Psoas muscle (tissue), 8 donors: ENCODE results near the gene SLC39A11. TPM values are rescaled to one million over a fixed set of nuclear protein-coding genes. Genes with fewer than 3 reads are reported as not detected.

Experiments
- ATAC-seq, 4 donors: fragments of 200-7000 bp; cut with Tn5 transposase; one replicate each; pipeline ENCODE4 v1.9.1; 2020; ENCODE audit warnings: moderate library complexity in 3 of 4, mild to moderate bottlenecking in 2 of 4
- DNase-seq, 2 donors: peaks; one replicate each; pipeline ENCODE4 v3.0.0-alpha.2; 2020
- H3K27ac ChIP-seq: fragments of 200-600 bp; one replicate; pipeline ENCODE4 v1.8.0; 2022
- H3K27me3 ChIP-seq, 3 donors: fragments of 200-600 bp in 1 of 3; one replicate each; pipeline versions ENCODE4 v1.6.1 to v1.8.0; 2013 to 2022; ENCODE audit warnings: low read length in 2 of 3, mild to moderate bottlenecking in 2 of 3, moderate library complexity in 1 of 3; ENCODE audit not compliant: insufficient read depth in 3 of 3
- H3K36me3 ChIP-seq, 2 donors: fragments of 200-600 bp in 1 of 2; one replicate each; pipeline versions ENCODE4 v1.6.1 to v1.8.0; 2013 to 2022; ENCODE audit warnings: low read depth in 1 of 2, mild to moderate bottlenecking in 1 of 2, moderate library complexity in 1 of 2; ENCODE audit not compliant: insufficient read depth in 1 of 2
- H3K4me1 ChIP-seq: fragments of 200-600 bp; one replicate; pipeline ENCODE4 v1.8.0; 2022
- H3K4me3 ChIP-seq: fragments of 200-600 bp; one replicate; pipeline ENCODE4 v1.8.0; 2022; ENCODE audit warnings: mild to moderate bottlenecking
- H3K9me3 ChIP-seq: fragments of 200-600 bp; one replicate; pipeline ENCODE4 v1.8.0; 2022
- WGBS, 3 donors: extraction: QIAGEN DNeasy Blood & Tissue Kit; methylation state at CpG; one replicate each; pipeline versions ENCODE4 v1.1.6 to v1.1.7; 2013; 5-methylcytosine and 5-hydroxymethylcytosine counted together
- intact Hi-C, 2 donors: fragments of 100-400 bp; cut with DNase I; formaldehyde crosslinking; loops; one replicate each; pipeline versions ENCODE4 v1.11.0 to v1.14.2; 2022
- polyA plus RNA-seq, 3 donors: library from polyadenylated mRNA; stranded (reverse); fragments of 200-250 nt; gene quantifications; one replicate each; pipeline ENCODE4 v1.2.3, GENCODE V29; 2013
- total RNA-seq, 4 donors: library from RNA; stranded (reverse); fragmentation: NEBNext Ultra II Directional in 2 of 4; extraction: Animal tissue kit (Norgen Biotek cat#: 25700) in 2 of 4; gene quantifications; one replicate each; pipeline versions ENCODE4 v1.2.1 to v1.2.4, GENCODE V29; 2021 to 2023
- TF ChIP-seq, protein P1 (sequence below): fragments of 200-600 bp; IDR thresholded peaks from one replicate; pipeline ENCODE4 v1.8.0; 2022; ENCODE audit warnings: antibody characterized with exemption
- donor health status: healthy with polysubstance abuse.
- donor health status: DM: no; HTN: no; CAD: no; lungs with moderate emphysema.
- donor health status: Bipolar disorder and iron deficiency.
- donor health status: healthy.
- donor health status: DM: yes; HTN: yes; CAD: no.
- donor health status: DM: no; HTN: no; CAD: no.
- donor health status: DM: no; HTN: no; CAD: no.
- donor health status: DM: yes; HTN: yes; CAD: no.

SLC39A11 gene
- total and polyA plus RNA-seq, 7 donors: 1.6 to 9.7 (median 7.9) TPM

DNA sequence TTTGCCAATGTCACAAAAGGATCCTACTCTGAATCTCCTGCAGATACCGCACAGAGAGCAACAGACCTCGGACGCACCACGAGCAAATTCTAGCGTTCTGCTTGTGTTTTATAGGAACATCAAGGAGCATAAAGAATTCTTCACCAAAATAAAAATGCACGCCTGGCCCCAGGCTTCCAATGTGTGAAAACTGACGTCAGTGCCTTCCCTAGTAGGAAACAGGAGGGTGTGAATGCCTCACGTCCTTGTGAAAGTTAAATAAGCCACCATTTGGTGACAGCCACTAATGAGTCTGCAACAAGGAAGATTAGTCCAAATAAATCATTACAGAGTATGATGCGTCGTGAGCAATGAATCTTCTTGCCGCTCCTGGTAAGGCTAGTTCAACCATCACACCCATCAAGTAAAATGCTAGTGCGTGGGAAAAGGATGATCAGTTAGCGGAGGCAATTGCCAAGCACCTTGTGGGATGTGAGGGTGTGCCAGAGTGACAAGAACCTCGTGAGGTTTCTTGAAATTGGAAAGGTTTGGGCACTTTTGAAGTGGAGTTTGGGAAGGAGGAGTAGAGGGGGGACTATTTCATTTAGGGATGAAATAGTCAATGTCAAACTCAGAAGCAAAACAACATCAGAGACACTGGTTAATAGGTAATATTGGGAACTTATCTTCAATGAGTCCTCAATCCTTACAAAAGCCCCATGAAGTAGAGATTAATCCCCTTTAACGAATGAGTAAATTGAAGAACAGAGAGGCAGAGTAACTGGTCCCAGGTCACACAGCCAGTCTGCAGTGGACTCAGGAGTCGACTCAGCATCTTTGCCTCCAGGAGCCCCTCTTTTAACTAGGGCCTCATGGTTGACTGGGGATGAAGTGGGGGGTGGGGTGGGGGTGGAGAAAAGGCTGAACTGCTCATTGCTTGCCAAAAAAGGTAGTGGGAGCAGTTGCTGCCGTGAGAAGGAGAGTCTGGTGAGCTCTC is 238.8 kb downstream of the SLC39A11 start:
- Histone ChIP-seq H3K36me3 (no peaks in the 10 kb centered on the region), H3K4me3 (no peak overlapping the region), H3K9me3 (peaks cover 4% of the 10 kb centered on the region), H3K27me3 (no peaks in the 10 kb centered on the region), H3K27ac (no peak overlapping the region), H3K4me1 (no peaks in the 10 kb centered on the region)
- DNase-seq: no peak
- ATAC-seq: no peak
- WGBS, 3 donors: 60 to 67% (median 62%) methylated on average over 17 of the region's 17 CpGs
- TF ChIP-seq, protein P1, sequence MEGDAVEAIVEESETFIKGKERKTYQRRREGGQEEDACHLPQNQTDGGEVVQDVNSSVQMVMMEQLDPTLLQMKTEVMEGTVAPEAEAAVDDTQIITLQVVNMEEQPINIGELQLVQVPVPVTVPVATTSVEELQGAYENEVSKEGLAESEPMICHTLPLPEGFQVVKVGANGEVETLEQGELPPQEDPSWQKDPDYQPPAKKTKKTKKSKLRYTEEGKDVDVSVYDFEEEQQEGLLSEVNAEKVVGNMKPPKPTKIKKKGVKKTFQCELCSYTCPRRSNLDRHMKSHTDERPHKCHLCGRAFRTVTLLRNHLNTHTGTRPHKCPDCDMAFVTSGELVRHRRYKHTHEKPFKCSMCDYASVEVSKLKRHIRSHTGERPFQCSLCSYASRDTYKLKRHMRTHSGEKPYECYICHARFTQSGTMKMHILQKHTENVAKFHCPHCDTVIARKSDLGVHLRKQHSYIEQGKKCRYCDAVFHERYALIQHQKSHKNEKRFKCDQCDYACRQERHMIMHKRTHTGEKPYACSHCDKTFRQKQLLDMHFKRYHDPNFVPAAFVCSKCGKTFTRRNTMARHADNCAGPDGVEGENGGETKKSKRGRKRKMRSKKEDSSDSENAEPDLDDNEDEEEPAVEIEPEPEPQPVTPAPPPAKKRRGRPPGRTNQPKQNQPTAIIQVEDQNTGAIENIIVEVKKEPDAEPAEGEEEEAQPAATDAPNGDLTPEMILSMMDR: no peak
- intact Hi-C loops: no loop called here

DNA sequence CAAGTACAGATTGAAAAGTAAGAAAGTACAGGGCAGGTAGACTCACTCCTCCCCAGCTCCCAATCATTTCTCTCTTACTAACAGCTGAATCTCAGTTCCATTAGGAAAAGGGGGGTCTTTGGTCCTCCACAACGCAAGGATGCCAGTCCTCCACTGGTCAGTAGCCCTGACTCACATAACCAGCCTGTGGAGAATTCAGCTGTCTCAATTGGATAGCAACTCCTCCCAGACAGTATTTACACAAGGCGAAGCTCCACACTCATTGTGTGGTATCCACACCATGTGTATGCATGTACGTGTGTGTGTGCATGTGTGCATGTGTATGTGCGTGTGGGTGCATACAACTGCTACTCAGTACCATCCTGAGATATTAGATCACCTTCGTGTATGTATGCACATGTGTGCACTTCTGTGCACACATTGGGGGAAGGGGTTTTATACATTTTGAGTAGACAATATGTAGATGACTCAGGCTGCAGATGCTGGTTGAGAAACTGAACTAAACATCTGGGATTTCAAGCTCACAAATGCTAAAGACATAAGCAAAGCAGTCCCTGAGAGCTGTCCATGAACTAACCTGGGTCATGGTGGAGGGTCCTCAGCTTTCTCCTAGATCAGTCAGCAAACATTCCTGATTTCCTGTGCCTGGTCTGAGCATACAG is 240.1 kb downstream of the SLC39A11 start:
- no peaks in the 10 kb centered on the region for H3K36me3 ChIP-seq
- intact Hi-C loops: no loop called here

DNA sequence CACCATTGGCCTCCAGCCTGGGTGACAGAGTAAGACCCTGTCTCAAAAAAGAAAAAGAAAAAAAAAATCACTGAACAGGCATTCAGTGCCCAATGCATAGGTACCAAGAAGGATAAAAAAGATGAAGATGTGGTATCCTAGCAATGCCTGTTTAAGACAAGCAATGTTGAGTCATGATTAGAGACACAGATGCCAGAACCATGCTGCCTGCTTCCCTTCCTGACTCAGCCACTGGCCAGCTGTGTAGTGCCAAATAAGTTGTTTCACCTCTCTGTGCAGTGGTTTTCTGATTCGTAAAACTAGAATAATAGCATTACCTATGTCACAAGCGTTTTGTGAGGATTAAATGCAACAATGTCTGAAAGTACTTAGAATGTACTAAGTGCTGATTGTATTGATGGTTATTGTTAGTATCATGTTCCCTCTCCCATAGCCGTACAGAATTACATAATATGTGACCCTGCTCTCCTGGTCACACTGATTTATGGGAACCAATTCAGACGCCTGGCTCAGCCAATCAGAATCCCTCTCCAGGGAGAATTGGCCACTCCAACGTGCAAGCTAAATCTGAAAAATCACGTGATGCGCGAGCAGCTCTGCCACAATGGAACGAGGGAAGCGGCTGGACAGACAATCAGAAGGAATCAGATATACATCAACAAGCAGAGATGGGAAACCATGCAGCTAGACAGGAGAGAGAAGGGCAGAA is 241.9 kb downstream of the SLC39A11 start:
- Histone ChIP-seq H3K4me3 (no peak overlapping the region), H3K27me3 (no peaks in the 10 kb centered on the region), H3K9me3 (no peaks in the 10 kb centered on the region), H3K36me3 (no peaks in the 10 kb centered on the region), H3K27ac (no peak overlapping the region), H3K4me1 (no peaks in the 10 kb centered on the region)
- DNase-seq: no peak
- WGBS, 3 donors: 40 to 49% (median 40%) methylated on average over 10 of the region's 10 CpGs
- TF ChIP-seq, protein P1: no peak
- intact Hi-C loops: no loop called here
- ATAC-seq: no peak

More for the DNA sequence above, 240.1 kb downstream of the SLC39A11 start:
- no peak for ATAC-seq
- Histone ChIP-seq H3K4me1 (no peaks in the 10 kb centered on the region), H3K27me3 (no peaks in the 10 kb centered on the region), H3K9me3 (no peaks in the 10 kb centered on the region), H3K4me3 (no peak overlapping the region), H3K27ac (no peak overlapping the region)
- TF ChIP-seq, protein P1: no peak
- DNase-seq: no peak
- WGBS, 3 donors: 80 to 89% (median 81%) methylated on average over 5 of the region's 5 CpGs

DNA sequence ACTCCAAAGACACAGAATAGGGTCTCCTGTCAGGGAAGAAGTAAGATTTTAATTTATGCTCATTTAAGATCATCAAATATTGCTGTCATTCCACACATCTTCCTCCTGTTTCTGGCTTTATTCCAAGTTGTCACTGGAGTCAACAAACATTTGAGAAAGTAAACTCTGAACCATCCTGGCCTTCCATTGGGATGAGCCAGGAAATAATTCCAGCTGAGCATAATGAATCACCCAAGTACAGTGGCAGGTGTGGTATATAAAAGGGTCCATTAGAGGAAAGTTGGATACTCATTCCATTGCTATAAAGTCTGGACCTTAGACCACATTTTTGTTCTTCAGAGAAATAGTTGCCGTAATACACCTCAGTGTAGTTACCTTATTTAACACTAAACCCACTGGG is 246.1 kb downstream of the SLC39A11 start:
- Histone ChIP-seq H3K27me3 (no peaks in the 10 kb centered on the region), H3K27ac (no peak overlapping the region), H3K4me1 (no peaks in the 10 kb centered on the region), H3K36me3 (no peaks in the 10 kb centered on the region), H3K9me3 (no peaks in the 10 kb centered on the region), H3K4me3 (no peak overlapping the region)
- TF ChIP-seq, protein P1: no peak
- 97 to 98% (median 98%) methylated on average over 1 of the region's 1 CpG for WGBS, 3 donors
- DNase-seq: no peak
- intact Hi-C loops: no loop called here
- no peak for ATAC-seq
